Lower leg skin (tissue), 3 donors: Measurements from ENCODE around the gene LIM2.

Experiments used
- POLR2A ChIP-seq, 2 donors: fragments of 450-650 bp; IDR thresholded peaks; one replicate each; pipeline ENCODE4 v1.6.1; 2016 to 2017; ENCODE audit warnings: antibody characterized with exemption in 2 of 2, mild to moderate bottlenecking in 1 of 2, moderate library complexity in 1 of 2
- TF ChIP-seq, protein P1 (sequence below), 3 donors: fragments of 450-650 bp; IDR thresholded peaks; one replicate each; pipeline ENCODE4 v1.5.1; 2016; ENCODE audit warnings: antibody characterized with exemption in 3 of 3, mild to moderate bottlenecking in 3 of 3, moderate library complexity in 2 of 3

DNA sequence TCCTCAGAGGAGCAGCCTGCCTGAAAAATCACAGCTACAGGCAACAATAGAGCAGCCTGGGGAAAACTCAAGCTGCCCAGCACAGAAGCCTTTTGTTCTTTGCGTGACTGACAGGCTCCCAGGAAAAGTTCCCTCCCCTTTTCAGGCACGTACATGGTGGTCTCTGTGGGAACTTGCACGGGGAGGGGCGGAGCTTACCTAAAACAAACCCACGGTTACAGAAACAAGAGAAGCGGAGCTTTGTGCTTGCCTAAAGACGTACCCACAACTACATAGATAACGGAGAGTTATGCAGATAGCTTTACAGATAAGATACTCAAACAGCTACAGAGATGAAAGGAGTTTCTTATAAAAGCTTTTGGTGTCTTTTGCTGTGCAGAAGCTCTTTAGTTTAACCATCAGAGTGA lies 33.0 kb downstream of the LIM2 start:
- TF ChIP-seq, protein P1, sequence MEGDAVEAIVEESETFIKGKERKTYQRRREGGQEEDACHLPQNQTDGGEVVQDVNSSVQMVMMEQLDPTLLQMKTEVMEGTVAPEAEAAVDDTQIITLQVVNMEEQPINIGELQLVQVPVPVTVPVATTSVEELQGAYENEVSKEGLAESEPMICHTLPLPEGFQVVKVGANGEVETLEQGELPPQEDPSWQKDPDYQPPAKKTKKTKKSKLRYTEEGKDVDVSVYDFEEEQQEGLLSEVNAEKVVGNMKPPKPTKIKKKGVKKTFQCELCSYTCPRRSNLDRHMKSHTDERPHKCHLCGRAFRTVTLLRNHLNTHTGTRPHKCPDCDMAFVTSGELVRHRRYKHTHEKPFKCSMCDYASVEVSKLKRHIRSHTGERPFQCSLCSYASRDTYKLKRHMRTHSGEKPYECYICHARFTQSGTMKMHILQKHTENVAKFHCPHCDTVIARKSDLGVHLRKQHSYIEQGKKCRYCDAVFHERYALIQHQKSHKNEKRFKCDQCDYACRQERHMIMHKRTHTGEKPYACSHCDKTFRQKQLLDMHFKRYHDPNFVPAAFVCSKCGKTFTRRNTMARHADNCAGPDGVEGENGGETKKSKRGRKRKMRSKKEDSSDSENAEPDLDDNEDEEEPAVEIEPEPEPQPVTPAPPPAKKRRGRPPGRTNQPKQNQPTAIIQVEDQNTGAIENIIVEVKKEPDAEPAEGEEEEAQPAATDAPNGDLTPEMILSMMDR (IDR thresholded peaks at IDR 0.05), result no peak
- TF ChIP-seq POLR2A (IDR thresholded peaks at IDR 0.05), result no peak
